Panc1 (cell line): ENCODE data around the gene DPH2. TPM values are rescaled to one million over a fixed set of nuclear protein-coding genes. Genes with fewer than 3 reads are reported as not detected.

ENCODE experiments used
- ATAC-seq: fragments of 200-7000 bp; cut with Tn5 transposase; 2 replicates; pipeline ENCODE4 v1.9.1; 2020; ENCODE audit warnings: mild to moderate bottlenecking, moderate library complexity
- BruUV-seq: library from RNA; stranded (reverse); fragments of 400-500 nt; replicated peaks from 2 replicates; lab custom pipeline; 2021; lab: Mats Ljungman, UMichigan
- CTCF ChIA-PET: fragments of 300-600 bp; sonication (Branson Sonifier 250); formaldehyde crosslinking; loops from one replicate; lab custom pipeline; 2022; ENCODE audit warnings: antibody characterized with exemption; lab: Charles Lee
- POLR2A ChIA-PET: fragments of 300-600 bp; sonication (Branson Sonifier 250); formaldehyde crosslinking; loops from one replicate; lab custom pipeline; 2022; ENCODE audit warnings: antibody characterized with exemption; lab: Charles Lee
- DNase-seq: peaks from one replicate; pipeline ENCODE4 v3.0.0-alpha.2; 2010; ENCODE audit warnings: low read depth, low spot score
- H3K27ac ChIP-seq: 2 replicates; pipeline ENCODE4 v1.5.1; 2011; ENCODE audit warnings: mild to moderate bottlenecking, low read length, inconsistent platforms
- H3K27me3 ChIP-seq: fragments of 200-500 bp; sonication (Bioruptor generic); 2 replicates; pipeline ENCODE4 v1.6.0; 2014; ENCODE audit warnings: low read length, inconsistent platforms; ENCODE audit not compliant: control insufficient read depth, insufficient read depth
- H3K36me3 ChIP-seq: fragments of 200-500 bp; sonication (Bioruptor generic); 2 replicates; pipeline ENCODE4 v1.5.1; 2014; ENCODE audit warnings: inconsistent platforms, mild to moderate bottlenecking, low read length, moderate library complexity; ENCODE audit not compliant: control insufficient read depth, insufficient read depth
- H3K4me1 ChIP-seq: 2 replicates; pipeline ENCODE4 v1.5.1; 2011; ENCODE audit warnings: inconsistent platforms, mild to moderate bottlenecking, low read length, moderate library complexity; ENCODE audit not compliant: control insufficient read depth, insufficient read depth
- H3K4me3 ChIP-seq, 2 experiments: 2 replicates each; pipeline ENCODE4 v1.5.1; 2011 to 2012; ENCODE audit warnings: low read depth in 2 of 2, low read length in 2 of 2, mild to moderate bottlenecking in 2 of 2, inconsistent platforms in 1 of 2, moderate library complexity in 1 of 2
- H3K9me3 ChIP-seq: fragments of 200-500 bp; sonication (Bioruptor generic); 2 replicates; pipeline ENCODE4 v1.5.1; 2014; ENCODE audit warnings: low read depth, mild to moderate bottlenecking, inconsistent platforms, low read length, moderate library complexity; ENCODE audit not compliant: control insufficient read depth, insufficient read depth
- POLR2AphosphoS5 ChIP-seq: IDR thresholded peaks from 2 replicates; pipeline ENCODE4 v1.6.1; 2012; ENCODE audit warnings: mild to moderate bottlenecking, low read depth, low read length, moderate library complexity
- REST ChIP-seq, 2 experiments: IDR thresholded peaks; 2 replicates each; pipeline ENCODE4 v1.6.1; 2011 to 2012; ENCODE audit warnings: low read depth in 2 of 2, control low read depth in 1 of 2, low read length in 1 of 2, mild to moderate bottlenecking in 1 of 2, moderate library complexity in 1 of 2; ENCODE audit not compliant: insufficient read depth in 1 of 2
- SIN3A ChIP-seq: IDR thresholded peaks from 2 replicates; pipeline ENCODE4 v1.6.1; 2012; ENCODE audit warnings: low read depth, mild to moderate bottlenecking, low read length, moderate library complexity, borderline replicate concordance; ENCODE audit not compliant: insufficient read depth
- TCF7L2 ChIP-seq: IDR thresholded peaks from 2 replicates; pipeline ENCODE4 v1.6.1; 2011; ENCODE audit warnings: mild to moderate bottlenecking, low read depth, low read length, inconsistent platforms
- in situ Hi-C: cut with HindIII; loops from 2 replicates; pipeline ENCODE4 v1.10.0; 2016; ENCODE audit warnings: low sequenced_read_pairs, low pct_unique_long_range_greater_than_20kb
- intact Hi-C: fragments of 100-400 bp; cut with micrococcal nuclease; formaldehyde crosslinking; loops from one replicate; pipeline ENCODE4 v1.10.0; 2022; ENCODE audit not compliant: unreplicated experiment
- total RNA-seq: library from RNA; stranded (reverse); gene quantifications from one replicate; pipeline ENCODE4 v1.2.1, GENCODE V29; 2021; ENCODE audit not compliant: unreplicated experiment
- TF ChIP-seq, protein P1 (sequence below): fragments of 450-650 bp; IDR thresholded peaks from 2 replicates; pipeline ENCODE4 v1.5.1; 2017; ENCODE audit warnings: mild to moderate bottlenecking

DPH2 gene
- total RNA-seq, 1 experiment from 2014 or later, result 76.0 TPM

GRCh38 chr1:44019466-44019948 is 49.7 kb downstream of the DPH2 start:
- no peaks in the 10 kb centered on the region for H3K36me3 ChIP-seq
- H3K27ac ChIP-seq, result no peak overlapping the region
- POLR2A ChIA-PET, result no interaction called here
- no TSS peak for BruUV-seq
- CTCF ChIA-PET, result no interaction called here
- H3K4me3 ChIP-seq, result no peak overlapping the region
- H3K9me3 ChIP-seq, result no peaks in the 10 kb centered on the region
- no peak for ATAC-seq
- H3K4me1 ChIP-seq, result peaks cover 2% of the 10 kb centered on the region; the same call in 1 of the 2 replicates
- intact Hi-C loops, result no loop called here
- no peaks in the 10 kb centered on the region for H3K27me3 ChIP-seq
- in situ Hi-C loops, result no loop called here
- TF ChIP-seq REST (IDR thresholded peaks at IDR 0.05; ENCODE audit: insufficient read depth in 1 of 2, low read depth in 2 of 2, low read length in 1 of 2) (no peak), SIN3A (no peak), POLR2AphosphoS5 (no peak), TCF7L2 (no peak)
- TF ChIP-seq, protein P1, sequence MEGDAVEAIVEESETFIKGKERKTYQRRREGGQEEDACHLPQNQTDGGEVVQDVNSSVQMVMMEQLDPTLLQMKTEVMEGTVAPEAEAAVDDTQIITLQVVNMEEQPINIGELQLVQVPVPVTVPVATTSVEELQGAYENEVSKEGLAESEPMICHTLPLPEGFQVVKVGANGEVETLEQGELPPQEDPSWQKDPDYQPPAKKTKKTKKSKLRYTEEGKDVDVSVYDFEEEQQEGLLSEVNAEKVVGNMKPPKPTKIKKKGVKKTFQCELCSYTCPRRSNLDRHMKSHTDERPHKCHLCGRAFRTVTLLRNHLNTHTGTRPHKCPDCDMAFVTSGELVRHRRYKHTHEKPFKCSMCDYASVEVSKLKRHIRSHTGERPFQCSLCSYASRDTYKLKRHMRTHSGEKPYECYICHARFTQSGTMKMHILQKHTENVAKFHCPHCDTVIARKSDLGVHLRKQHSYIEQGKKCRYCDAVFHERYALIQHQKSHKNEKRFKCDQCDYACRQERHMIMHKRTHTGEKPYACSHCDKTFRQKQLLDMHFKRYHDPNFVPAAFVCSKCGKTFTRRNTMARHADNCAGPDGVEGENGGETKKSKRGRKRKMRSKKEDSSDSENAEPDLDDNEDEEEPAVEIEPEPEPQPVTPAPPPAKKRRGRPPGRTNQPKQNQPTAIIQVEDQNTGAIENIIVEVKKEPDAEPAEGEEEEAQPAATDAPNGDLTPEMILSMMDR, result no peak
- DNase-seq, result no peak

DNA sequence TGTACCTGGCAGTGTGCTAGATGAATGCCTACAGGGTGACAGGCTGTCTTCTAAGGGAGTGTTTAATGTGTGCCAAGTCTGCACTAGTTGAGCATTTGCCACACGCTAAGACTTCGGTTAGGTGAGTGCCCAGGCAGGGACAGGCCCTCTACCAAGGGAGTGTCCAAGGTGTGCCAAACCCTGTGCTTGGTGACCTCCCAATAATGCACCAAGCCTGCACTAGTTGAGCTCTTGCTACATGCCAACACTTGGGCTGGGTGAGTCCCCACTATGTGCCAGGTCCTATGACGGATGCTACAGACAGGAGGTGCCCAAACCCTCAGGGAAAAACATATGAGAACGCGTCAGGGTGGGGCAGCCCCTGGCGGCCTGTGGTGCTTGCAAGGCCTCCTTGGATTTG is 50.7 kb downstream of the DPH2 start:
- no peak overlapping the region for H3K27ac ChIP-seq
- no peak for ATAC-seq
- no peak for TF ChIP-seq POLR2AphosphoS5
- TF ChIP-seq REST (IDR thresholded peaks at IDR 0.05; ENCODE audit: insufficient read depth in 1 of 2, low read depth in 2 of 2, low read length in 1 of 2), result no peak
- TF ChIP-seq, protein P1, result no peak
- TF ChIP-seq SIN3A, result no peak
- no peak for TF ChIP-seq TCF7L2
- DNase-seq, result no peak
- H3K9me3 ChIP-seq, result no peaks in the 10 kb centered on the region
- intact Hi-C loops (no loop called here), in situ Hi-C loops (no loop called here)
- POLR2A ChIA-PET, result no interaction called here
- no peaks in the 10 kb centered on the region for H3K36me3 ChIP-seq
- H3K4me1 ChIP-seq, result peaks cover 9% of the 10 kb centered on the region
- CTCF ChIA-PET, result no interaction called here
- H3K4me3 ChIP-seq, result no peak overlapping the region
- H3K27me3 ChIP-seq, result no peaks in the 10 kb centered on the region
- no TSS peak for BruUV-seq
